ENCODE results near the gene FHIT.

- TF ChIP-seq CTCF (IDR thresholded peaks at IDR 0.05) (peak; percentile 71 to 88 (median 79)), POLR2A (IDR thresholded peaks at IDR 0.05) (no peak)
Observed at GRCh38 chr3:59857589-59858346, 1393.5 kb downstream of the FHIT start.
